ENCODE results near the gene ITPR2.
"Not testable (repeated sequence)": the region's sequence is repeated elsewhere in the genome, so short reads cannot be mapped to it uniquely, and the experiment has no call there.

ITPR2 gene

DNA sequence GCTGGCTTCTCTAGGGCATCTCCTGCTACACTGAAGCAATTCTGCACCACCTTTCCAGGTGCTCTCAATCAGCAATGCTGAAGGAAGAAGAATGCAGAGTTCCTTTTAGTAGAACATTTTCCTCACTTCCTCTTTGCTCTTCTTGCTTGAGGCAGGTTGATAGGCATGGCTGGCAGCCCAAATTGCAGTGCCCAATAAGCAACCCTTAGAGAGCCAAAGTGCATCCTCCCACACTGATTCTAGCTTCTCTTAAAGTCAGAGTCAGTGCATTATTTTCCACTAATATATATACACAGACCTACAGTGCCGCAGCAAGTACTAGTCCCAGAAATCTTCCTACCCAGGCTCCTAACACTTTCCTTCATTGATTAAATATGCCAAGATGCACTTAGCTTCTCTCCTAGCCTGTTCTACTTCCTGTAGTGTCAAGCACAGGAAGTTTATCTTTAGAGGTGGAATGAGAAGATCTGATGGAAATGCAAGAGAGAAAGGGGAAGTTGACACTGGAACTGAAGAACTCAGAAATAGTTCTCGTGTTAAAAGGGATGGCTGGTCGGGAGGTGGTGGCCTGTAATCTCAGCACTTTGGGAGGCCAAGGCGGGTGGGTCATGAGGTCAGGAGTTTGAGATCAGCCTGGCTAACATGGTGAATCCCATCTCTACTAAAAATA lies 504.9 kb downstream of the ITPR2 start:
- DNase-seq = no peak

DNA sequence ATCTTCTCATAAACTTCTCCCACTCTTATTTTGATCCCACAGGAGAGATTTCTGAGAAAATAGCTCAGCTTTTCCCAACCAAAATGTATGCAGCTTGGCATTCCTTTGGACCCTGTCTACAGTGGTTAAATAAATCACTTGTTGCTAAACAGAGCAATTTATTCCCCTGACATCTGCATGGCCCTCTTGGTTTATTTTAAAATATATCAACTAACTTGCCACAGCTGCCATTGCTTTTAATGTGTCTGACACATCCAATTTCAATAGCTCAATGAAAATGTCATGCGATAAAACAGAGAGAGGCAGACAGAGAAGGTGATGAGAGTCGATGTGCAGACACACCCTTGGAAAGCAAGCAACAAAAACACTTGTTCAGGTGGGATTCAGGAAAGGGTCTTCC lies 509.3 kb downstream of the ITPR2 start:
- DNase-seq = no peak

DNA sequence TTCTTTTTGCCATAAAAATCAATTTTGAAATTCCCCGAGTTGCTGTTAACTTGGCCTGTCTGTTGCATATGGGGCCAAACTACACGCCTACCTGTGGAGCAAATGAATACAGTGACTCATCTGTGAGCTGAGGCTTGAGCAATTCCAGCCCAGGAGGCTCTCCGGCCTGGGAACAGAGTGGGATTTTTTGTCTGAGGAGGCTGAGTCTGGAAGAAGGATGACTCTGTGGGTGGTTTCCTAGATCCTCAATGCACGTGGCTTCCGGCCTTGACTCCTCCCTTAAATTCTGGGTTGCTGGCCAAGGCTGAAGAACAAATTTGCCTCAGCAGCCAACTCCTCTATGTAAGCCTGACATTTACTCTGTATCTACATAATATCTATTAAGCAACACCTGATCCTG lies 513.5 kb downstream of the ITPR2 start:
- DNase-seq = no peak

DNA sequence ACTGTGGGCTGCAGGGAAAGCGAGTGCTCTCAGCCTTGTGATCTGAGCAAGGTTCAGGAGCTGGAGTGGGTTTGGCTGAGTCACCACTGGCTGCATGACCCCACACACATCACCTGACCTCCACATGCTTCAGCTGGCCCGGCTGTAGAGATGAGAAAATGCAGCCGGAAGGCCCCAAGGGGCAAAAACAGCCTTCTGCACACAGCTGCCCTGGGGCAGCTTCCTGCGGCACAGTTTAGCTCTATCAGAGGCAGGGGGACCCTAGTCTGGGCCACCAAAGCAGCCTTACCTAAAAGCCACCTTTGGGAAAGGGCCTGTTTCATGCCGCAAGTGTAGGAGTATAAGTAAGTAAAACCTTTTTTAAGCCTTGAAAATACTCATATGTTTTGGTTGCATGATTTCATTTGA lies 514.3 kb downstream of the ITPR2 start:
- peak; percentile 15 for DNase-seq

DNA sequence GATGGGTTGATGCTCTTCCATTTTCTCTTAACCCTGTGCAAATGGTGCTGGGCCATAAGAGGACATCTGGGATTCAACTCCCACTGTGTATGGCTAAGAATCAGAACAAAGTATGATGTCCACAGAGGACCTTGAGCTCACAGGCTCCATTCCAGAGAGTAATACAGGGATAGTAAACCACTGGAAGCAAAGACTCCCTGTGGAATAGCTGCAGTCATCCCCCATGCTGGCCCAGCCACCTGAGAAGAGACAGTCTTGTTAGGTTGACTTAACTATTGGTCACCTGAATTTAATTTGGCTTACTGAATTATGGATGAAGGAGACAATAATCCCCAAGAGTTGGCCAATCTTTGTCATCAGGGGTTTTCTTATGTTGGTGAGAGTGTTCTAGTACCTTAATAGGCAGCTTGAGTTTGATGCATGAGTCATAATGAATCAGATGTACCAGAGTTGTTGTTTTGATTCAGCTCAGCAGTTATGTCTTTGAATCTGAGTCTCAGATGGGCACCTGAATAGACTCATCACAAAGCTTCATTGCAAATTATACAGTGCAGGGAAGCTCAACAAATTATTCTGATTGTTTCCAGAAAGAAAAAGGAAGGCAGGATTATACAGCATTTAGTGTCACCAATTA lies 514.9 kb downstream of the ITPR2 start:
- DNase-seq = no peak

DNA sequence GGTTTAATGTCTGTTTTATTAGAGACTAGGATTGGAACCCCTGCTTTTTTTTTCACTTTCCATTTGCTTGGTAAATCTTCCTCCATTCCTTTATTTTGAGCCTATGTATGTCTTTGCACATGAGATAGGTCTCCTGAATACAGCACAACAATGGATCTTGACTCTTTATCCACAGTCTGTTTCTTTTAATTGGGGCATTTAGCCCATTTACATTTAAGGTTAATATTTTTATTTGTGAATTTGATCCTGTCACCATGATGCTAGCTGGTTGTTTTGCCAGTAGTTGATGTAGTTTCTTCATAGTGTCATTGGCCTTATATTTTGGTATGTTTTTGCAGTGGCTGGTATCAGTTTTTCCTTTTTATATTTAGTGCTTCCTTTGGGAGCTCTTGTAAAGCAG lies 518.9 kb downstream of the ITPR2 start:
- DNase-seq = not testable (repeated sequence)

DNA sequence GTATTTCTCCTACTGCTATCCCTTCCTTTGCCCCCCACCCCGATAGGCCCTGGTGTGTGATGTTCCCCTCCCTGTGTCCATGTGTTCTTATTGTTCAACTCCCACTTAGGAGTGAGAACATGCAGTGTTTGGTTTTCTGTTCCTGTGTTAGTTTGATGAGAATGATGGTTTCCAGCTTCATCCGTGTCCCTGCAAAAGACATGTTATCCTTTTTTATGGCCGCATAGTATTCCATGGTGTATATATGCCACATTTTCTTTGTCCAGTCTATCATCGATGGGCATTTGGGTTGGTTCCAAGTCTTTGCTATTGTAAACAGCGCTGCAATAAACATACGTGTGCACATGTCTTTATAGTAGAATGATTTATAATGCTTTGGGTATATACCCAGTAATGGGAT lies 522.5 kb downstream of the ITPR2 start:
- not testable (repeated sequence) for DNase-seq

DNA sequence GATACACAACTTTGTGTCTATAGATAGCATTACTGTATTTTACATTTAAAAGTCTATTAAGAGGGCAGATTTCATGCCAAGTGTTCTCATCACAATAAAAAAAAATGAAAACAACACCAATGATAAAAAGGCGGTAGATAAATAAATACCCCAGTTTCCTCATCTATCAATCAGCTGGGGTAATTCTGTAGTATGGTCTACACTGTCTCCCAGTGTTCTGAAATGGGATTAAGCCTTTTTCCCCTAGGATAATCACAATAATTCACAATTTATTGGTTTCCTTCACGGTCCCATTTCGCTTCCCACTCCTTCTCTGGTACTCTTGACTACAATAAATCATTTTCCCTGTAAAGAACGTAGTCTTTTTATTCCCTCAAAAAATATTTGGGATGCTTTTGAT lies 523.4 kb downstream of the ITPR2 start:
- no peak for DNase-seq

DNA sequence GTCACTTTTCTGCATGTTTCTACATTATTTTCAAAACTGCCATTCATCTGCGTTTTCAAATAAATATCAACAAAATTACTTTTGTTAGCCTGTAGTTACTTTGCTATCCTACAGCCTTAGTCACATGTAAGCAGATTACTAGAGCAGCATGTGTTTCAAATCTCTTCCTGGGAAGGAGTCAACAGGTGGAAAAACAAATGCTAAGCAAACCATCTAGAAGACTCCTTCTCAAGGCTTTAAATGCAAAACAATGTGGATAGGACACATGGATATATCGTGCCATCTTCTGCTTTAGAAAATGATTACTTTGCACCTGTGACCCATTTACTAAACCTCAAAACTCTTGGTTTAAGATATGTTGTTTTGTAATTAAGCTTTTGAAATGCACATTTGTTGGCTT lies 528.7 kb downstream of the ITPR2 start:
- no peak for DNase-seq

DNA sequence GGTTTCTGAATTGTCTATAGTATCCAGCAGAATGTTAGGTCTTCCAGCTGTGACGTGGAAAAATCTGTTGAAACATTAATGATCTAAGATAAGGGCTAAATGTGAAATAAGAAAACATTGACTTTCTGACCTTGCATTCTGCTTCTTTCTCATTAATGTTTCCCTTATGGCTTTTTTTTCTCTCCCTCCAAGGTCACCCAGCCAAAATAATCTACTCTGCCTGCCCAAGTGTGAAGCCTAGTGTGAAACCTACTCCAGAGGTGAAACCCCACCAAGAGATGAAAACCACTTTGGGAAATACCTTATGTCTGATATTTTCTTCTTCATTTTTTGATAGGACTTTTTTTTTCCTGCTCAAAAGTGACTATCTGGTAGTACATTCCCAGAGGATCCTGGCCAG lies 529.6 kb downstream of the ITPR2 start:
- no peak for DNase-seq

DNA sequence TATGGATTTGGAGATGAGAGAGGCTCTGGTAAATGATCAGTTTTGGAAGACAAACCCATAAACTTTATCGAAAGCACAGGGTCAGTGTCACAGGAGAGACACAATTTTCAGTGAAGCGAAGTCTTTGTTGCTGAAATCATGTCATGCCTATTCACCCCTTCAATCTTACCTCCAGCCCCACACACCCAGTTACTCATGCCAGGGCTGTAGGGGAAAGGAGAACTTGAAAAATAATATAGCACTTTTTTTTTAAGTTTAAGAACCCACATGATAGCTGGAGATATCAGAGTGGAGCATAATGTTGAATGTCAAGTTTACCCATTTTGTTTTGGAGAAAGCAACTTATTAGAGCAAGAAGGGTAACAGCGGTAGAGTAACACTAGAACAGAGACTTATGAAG lies 530.2 kb downstream of the ITPR2 start:
- DNase-seq = no peak

DNA sequence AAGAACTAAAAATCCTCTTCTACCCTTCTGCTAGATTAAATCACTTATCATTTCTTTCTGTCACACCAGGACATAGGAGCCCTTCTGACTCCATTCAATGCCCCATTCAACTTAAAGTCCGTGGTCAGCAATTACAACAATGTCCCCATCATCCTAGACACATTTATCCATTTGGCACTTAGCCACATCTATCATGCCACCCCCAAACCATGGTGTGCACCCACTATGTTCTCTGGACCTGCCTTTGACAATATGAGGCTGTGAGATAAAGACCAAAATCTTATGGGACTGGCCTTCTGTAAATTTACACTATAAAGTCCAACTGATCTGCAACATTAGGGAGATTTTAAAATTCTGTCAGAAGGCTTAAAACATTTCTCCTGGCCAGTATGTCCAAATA lies 533.2 kb downstream of the ITPR2 start:
- no peak for DNase-seq

DNA sequence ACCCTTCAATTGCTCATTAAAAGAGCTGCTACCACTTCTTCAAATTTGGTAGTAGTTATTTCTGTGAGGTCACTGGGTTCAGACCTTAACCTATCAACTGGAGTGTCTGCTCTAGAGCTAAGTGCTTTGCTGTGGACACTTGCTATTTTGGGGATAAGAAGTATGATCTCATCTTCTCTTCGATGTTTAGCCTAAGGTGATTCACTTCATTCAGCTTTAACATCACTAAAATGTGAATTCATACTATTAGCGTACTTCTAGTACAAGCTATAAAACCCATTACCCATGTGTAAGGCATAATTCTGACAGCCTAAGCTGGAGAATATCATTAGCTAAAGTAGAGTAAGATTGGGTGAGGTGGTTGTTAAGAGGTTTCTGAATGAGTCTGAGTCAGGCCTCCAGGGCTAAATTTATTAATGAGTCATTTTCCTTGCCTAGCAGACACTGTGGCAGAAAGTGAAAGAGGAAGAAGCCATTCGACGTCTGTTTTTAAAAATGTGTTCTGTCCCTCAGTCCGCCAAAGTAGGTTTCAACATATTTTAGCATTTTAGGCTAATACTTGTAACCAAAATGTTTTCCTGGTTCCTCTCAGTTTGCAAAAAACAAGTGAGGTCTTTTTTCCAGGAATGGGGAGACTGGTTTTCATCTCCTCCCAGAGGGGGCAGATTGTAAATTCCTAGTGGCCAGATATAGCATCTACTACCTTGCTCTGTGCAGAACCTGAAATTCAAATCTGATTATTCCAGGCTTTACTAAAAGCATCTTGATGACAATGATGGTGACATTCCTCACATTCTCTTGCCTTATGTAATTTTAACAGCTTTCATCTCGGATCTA lies 534.0 kb downstream of the ITPR2 start:
- DNase-seq = no peak

DNA sequence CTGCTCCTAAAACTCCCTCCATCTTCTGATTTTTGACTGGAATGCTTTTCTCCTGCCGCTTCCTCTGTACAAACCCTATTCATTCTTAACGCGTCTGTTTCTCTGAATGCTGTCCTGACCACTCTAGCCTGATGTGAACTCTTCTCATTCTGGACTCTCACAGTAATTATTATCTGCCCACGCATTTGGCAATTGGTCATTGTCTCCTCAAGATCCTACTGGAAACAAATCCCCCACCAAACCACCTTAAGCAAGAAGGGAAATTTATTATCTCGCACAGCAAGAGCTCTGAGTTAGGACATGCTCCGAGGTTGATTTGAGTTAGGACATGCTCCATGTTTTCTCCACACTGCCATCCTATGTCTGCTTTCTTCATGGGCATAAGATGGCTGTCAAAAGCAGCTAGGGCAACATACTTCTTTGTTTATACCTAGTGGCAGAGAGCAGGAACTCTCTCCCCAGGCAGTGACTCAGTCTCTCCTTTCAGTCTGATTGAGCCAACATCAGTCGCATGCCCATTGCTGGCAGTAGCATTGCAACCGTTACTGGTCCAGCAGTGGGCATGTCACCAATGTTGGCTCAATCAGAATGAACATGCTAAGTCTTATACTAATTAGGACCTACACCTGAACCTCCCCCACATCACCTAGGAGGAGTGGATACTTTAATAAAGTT lies 535.5 kb downstream of the ITPR2 start:
- no peak for DNase-seq

DNA sequence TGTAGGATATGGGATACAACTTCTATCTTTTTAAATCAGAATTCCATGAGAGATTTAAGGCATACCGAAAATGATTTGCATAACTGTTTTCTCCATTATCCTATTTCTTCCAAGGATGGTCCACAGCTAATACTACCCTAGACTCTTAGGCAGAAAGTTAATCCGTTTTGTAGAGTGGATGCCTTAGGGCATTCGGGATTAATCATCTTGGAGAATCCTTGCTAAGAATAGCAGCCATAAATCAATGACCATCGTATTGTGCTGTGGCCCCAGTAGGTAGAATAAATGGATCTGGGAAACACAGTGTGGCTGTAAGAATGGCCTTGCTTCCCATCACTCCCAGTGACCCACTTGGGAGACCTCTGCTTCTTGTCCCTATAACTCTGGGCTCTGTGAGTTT lies 538.0 kb downstream of the ITPR2 start:
- no peak for DNase-seq

DNA sequence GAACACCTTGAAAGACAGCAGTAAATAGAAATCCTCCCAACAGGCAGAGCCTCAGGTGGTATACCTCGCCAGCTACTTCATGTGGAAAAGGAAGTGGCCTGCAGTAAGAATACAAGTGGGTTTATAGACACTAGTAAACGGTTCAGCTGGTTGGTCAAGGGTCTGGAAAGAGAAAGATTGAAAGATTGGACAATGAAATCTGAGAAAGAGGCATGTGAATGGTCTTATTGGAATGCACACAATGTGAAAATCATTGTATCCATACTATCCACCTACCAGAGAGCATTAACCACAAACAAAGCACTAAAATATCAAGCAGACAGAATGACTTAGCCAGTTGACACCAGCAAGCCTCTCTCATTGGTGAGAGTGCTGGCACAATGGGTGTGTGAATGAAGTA lies 539.4 kb downstream of the ITPR2 start:
- DNase-seq = no peak

DNA sequence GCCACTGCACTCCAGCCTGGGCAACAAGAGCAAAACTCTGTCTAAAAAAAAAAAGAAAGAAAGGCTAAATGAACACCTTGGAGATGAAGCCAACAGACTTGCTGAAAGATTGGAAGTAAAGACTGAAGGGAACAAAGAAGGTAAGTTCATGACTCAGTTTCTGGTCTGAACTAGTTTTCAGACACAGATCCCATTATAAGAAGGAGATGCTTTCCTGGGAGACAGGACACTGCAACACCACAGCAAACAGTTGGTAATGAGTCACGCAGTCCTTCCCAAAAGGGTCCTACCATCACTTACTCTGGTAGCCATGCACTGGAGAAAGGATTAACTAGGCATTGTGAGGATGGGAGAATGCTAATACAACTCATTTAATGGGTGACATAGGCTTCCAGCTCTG lies 540.4 kb downstream of the ITPR2 start:
- DNase-seq = no peak

DNA sequence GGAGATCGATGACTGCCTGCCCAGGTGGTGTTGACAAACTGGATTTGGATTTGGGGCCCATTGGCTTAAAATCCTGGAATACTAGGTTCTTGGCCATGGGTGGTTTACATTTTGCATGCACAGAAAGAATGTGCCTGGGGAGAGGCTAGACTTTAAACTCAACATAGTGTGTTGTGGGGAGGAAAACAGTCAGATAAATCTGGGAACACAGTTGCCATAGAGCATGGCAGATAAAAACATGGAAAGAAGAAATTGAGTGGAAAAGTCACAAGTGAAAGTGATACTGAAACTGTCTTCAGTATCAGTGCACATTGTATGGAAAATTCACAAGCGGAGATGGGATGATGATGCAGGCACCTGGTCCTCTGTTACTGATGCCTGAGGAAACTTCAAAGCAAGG lies 542.4 kb downstream of the ITPR2 start:
- DNase-seq = no peak

DNA sequence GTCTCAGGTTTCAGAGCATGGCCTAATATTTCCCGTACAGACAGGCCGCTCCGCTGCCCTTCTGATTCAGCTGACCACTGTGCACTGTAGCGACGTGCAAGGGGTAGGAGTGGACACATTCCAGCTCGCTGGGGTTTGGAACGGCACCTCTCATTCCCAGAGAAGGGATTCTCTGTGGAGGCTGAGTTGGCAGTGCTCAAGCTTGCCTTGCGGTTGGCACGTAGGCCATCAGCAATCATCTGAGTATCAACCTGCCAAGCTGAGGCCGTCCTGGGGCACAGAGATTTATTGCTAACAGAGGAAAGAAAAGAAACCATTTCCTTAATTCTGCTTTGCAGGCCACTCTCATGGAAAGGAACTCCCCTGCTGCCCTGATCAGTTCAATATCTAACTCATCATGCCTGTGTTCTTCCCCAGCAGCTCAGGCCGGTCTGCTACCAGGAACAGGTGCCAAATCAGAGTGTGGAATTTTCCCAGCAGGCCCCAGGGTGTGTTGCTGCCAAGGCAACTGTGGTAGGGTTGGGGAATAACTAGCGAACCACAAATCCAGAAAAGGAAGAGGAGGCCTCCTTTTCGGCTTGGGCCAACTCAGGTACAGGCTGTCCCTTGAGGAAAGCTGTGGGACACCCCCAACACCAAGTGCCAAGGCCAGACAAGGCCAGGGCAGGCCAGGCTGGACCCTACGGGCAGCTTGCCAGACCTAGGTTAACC lies 545.2 kb downstream of the ITPR2 start:
- DNase-seq = no peak
